Measurements from ENCODE around the gene DDX6. TPM values are rescaled to one million over a fixed set of nuclear protein-coding genes. Genes with fewer than 3 reads are reported as not detected.
"Not testable (repeated sequence)": the region's sequence is repeated elsewhere in the genome, so short reads cannot be mapped to it uniquely, and the experiment has no call there.

DDX6 gene
- total and polyA plus RNA-seq, 4 donors: 20.3 to 128 (median 66.3) TPM

DNA sequence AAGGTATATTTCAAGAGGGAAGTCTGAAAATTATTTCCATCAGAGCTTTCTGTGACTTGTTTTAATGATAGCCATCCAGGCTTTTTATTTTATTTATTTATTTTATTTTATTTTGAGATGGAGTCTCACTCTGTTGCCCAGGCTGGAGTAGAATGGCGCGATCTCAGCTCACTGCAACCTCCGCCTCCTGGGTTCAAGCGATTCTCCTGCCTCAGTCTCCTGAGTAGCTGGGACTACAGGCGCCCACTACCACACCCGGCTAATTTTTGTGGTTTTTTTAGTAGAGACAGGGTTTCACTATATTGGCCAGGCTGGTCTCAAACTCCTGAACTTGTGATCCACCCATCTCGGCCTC, 29.0 kb upstream of the DDX6 start:
- not testable (repeated sequence) for ATAC-seq (ENCODE audit: low FRiP score); H3K4me3 ChIP-seq (ENCODE audit: low read length in 2 of 2); H3K9me3 ChIP-seq (ENCODE audit: control insufficient read depth, low read length); H3K4me1 ChIP-seq (ENCODE audit: control insufficient read depth in 1 of 2, insufficient read depth in 2 of 2, low read length in 2 of 2); H3K36me3 ChIP-seq (ENCODE audit: control insufficient read depth in 1 of 2, insufficient read depth in 2 of 2, low read length in 1 of 2); H3K27ac ChIP-seq (ENCODE audit: low read depth in 1 of 2, low read length in 2 of 2); DNase-seq; H3K27me3 ChIP-seq (ENCODE audit: control insufficient read depth in 1 of 2, insufficient read depth in 2 of 2, low read length in 1 of 2)
- intact Hi-C loops (cut with DNase I): loop anchor here in 1 of 2 donors (1.0 kb wide), 1 partner anchor 66 kb away; no protein-coding TSS in a partner anchor
- 73 to 76% methylated on average over 7 of the region's 7 CpGs for WGBS, 2 donors

DNA sequence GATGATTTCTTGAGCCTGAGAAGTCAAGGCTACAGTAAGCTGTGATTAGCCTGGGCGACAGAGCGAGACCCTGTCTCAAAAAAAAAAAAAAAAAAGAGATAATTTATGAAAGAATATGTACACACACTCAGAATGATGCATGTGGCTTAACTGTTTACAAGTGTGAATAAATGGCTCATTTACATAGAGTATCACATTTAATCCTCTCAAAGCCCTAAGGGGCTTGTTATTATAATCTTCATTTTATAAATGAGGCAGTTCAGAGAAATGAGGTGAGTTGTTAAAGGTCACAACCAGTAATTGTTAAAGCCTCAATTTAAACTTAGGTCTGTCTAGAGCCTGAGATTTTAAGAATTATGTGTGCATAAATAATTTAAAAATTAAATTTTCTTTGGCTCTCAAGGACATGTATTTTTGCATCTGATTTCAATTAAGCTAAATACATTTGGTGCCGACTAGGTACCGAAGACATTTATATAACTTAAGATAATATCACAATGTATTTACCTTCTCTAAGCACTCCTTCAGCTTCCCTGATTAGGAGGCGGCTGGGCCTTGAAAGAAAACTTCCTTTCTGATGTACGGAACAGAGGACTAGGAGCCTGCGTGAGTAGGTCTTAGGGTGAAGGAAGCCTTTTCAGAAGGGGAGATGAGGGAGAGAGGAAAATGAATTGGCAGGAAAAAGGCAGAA, 28.5 kb upstream of the DDX6 start:
- DNase-seq (no peak), ATAC-seq (ENCODE audit: low FRiP score) (no peak)
- H3K4me1 ChIP-seq (ENCODE audit: control insufficient read depth in 1 of 2, insufficient read depth in 2 of 2, low read length in 2 of 2): no peaks in the 10 kb centered on the region
- no peaks in the 10 kb centered on the region for H3K9me3 ChIP-seq (ENCODE audit: control insufficient read depth, low read length)
- no peaks in the 10 kb centered on the region for H3K36me3 ChIP-seq (ENCODE audit: control insufficient read depth in 1 of 2, insufficient read depth in 2 of 2, low read length in 1 of 2)
- intact Hi-C loops (cut with DNase I): loop anchor here in 1 of 2 donors (1.0 kb wide), 1 partner anchor 67 kb away; no protein-coding TSS in a partner anchor
- WGBS, 2 donors: 59 to 64% methylated on average over 7 of the region's 7 CpGs
- H3K27me3 ChIP-seq (ENCODE audit: control insufficient read depth in 1 of 2, insufficient read depth in 2 of 2, low read length in 1 of 2): no peaks in the 10 kb centered on the region
- H3K4me3 ChIP-seq (ENCODE audit: low read length in 2 of 2): no peak overlapping the region
- no peak overlapping the region for H3K27ac ChIP-seq (ENCODE audit: low read depth in 1 of 2, low read length in 2 of 2)

DNA sequence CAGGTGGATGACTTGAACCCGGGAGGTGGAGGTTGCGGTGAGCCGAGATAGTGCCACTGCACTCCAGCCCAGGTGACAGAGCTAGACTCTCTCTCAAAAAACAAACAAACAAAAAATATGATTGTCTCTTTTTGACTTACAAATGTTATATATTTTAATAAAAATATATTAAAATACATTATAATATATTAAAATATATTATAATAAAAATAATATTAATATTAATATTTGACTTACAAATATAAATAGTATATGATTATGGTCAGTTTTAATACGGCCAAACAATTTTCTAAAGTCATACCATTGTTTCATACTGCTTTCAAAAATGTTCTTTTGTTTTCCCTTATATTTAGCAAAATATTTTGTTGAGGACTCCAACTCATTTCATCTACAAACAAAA, 27.2 kb upstream of the DDX6 start:
- no peak for ATAC-seq (ENCODE audit: low FRiP score)
- 89 to 91% methylated on average over 4 of the region's 4 CpGs for WGBS, 2 donors
- Histone ChIP-seq H3K4me3 (ENCODE audit: low read length in 2 of 2) (no peak overlapping the region), H3K36me3 (ENCODE audit: control insufficient read depth in 1 of 2, insufficient read depth in 2 of 2, low read length in 1 of 2) (no peaks in the 10 kb centered on the region), H3K9me3 (ENCODE audit: control insufficient read depth, low read length) (no peaks in the 10 kb centered on the region), H3K4me1 (ENCODE audit: control insufficient read depth in 1 of 2, insufficient read depth in 2 of 2, low read length in 2 of 2) (no peaks in the 10 kb centered on the region), H3K27ac (ENCODE audit: low read depth in 1 of 2, low read length in 2 of 2) (no peak overlapping the region), H3K27me3 (ENCODE audit: control insufficient read depth in 1 of 2, insufficient read depth in 2 of 2, low read length in 1 of 2) (no peaks in the 10 kb centered on the region)
- DNase-seq: no peak
- intact Hi-C loops (cut with DNase I): no loop called here

DNA sequence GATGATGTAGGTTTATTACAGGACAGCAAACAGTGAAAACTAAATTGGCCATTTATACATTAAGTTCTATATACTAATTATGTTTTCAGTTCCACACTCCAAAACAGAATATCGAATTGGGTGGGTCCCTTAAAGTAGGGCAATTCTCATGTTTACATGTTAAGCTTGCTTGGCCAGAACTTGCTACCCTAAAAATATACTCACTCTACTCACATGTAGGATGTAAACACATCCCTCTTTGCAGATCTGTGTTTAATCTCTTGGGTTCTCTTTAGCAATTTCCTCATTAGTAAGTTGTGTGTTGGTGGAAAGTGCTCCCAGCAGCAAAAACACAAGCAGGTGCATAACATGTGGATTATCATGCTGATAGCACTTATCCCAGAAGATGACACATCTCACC, 22.6 kb upstream of the DDX6 start:
- no peaks in the 10 kb centered on the region for H3K4me1 ChIP-seq (ENCODE audit: control insufficient read depth in 1 of 2, insufficient read depth in 2 of 2, low read length in 2 of 2)
- H3K27ac ChIP-seq (ENCODE audit: low read depth in 1 of 2, low read length in 2 of 2): no peak overlapping the region
- no peaks in the 10 kb centered on the region for H3K27me3 ChIP-seq (ENCODE audit: control insufficient read depth in 1 of 2, insufficient read depth in 2 of 2, low read length in 1 of 2)
- 68 to 73% methylated on average over 1 of the region's 1 CpG for WGBS, 2 donors
- intact Hi-C loops (cut with DNase I): no loop called here
- no peaks in the 10 kb centered on the region for H3K36me3 ChIP-seq (ENCODE audit: control insufficient read depth in 1 of 2, insufficient read depth in 2 of 2, low read length in 1 of 2)
- H3K9me3 ChIP-seq (ENCODE audit: control insufficient read depth, low read length): no peaks in the 10 kb centered on the region
- H3K4me3 ChIP-seq (ENCODE audit: low read length in 2 of 2): no peak overlapping the region
- ATAC-seq (ENCODE audit: low FRiP score) (no peak), DNase-seq (no peak)

DNA sequence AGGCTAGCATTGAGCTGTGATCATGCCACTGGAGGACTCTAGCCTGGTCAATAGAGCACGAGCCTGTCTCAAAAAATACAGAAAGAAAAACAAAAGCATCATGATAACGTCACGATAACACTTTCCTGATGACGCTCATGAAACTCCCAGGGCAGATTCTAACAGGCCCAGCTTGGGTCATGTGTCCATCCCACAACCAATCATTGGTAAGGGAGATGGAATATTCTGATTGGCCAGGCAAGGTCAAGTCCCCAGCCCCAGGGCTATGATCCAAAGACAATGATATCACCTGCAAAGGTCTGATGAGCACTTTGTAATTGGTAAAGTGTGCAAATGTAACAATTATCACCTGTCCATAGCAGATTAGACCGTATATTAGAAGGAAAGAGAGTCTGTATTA, 21.5 kb upstream of the DDX6 start:
- Histone ChIP-seq H3K4me1 (ENCODE audit: control insufficient read depth in 1 of 2, insufficient read depth in 2 of 2, low read length in 2 of 2) (no peaks in the 10 kb centered on the region), H3K27me3 (ENCODE audit: control insufficient read depth in 1 of 2, insufficient read depth in 2 of 2, low read length in 1 of 2) (no peaks in the 10 kb centered on the region), H3K36me3 (ENCODE audit: control insufficient read depth in 1 of 2, insufficient read depth in 2 of 2, low read length in 1 of 2) (no peaks in the 10 kb centered on the region), H3K9me3 (ENCODE audit: control insufficient read depth, low read length) (no peaks in the 10 kb centered on the region), H3K4me3 (ENCODE audit: low read length in 2 of 2) (no peak overlapping the region), H3K27ac (ENCODE audit: low read depth in 1 of 2, low read length in 2 of 2) (no peak overlapping the region)
- 48 to 61% methylated on average over 3 to 4 of the region's 5 CpGs for WGBS, 2 donors
- intact Hi-C loops (cut with DNase I): no loop called here
- DNase-seq (no peak), ATAC-seq (ENCODE audit: low FRiP score) (no peak)

DNA sequence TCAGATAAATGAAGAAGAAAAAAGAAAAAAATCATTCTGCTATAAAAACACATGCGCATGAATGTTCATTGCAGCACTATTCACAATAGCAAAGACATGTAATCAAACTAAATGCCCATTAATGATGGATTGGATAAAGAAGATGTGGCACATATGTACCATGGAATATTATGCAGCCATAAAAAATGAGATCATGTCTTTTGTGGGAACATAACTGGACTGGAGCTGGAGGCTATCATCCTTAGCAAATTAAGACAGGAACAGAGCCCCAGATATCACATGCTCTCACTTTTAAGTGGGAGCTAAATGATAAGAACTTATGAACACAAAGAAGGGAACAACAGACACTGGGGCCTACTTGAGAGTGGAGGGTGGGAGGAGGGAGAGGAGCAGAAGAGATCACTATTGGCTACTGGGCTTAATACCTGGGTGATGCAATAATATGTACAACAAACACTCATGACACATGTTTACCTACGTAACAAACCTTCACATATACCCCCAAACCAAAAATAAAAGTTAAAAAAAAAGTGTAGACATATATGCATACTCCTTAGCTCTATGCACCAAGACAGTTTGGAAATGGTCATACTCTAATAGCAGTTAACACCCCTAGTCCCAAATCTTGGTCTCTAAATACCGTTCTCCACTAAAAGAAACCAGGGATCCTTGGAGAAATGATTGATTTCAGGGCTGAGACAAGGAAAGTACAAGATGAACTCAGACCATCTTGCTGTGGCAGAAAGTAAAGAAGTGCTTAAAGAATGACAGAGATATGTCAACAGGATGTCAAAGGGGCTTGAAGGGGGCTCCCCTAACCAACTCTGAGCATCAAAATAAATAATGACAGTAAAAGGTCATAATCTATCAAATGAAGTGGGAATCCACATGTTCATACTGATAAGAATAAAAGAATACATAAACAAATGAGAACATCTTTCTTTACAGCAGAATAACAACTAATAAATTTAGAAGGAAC, 17.1 kb upstream of the DDX6 start:
- no peak overlapping the region for H3K27ac ChIP-seq (ENCODE audit: low read depth in 1 of 2, low read length in 2 of 2)
- no peaks in the 10 kb centered on the region for H3K4me1 ChIP-seq (ENCODE audit: control insufficient read depth in 1 of 2, insufficient read depth in 2 of 2, low read length in 2 of 2)
- intact Hi-C loops (cut with DNase I): no loop called here
- 75 to 81% methylated on average over 3 of the region's 3 CpGs for WGBS, 2 donors
- H3K4me3 ChIP-seq (ENCODE audit: low read length in 2 of 2): no peak overlapping the region
- no peaks in the 10 kb centered on the region for H3K36me3 ChIP-seq (ENCODE audit: control insufficient read depth in 1 of 2, insufficient read depth in 2 of 2, low read length in 1 of 2)
- ATAC-seq (ENCODE audit: low FRiP score): no peak
- DNase-seq: no peak
- no peaks in the 10 kb centered on the region for H3K9me3 ChIP-seq (ENCODE audit: control insufficient read depth, low read length)
- H3K27me3 ChIP-seq (ENCODE audit: control insufficient read depth in 1 of 2, insufficient read depth in 2 of 2, low read length in 1 of 2): no peaks in the 10 kb centered on the region

DNA sequence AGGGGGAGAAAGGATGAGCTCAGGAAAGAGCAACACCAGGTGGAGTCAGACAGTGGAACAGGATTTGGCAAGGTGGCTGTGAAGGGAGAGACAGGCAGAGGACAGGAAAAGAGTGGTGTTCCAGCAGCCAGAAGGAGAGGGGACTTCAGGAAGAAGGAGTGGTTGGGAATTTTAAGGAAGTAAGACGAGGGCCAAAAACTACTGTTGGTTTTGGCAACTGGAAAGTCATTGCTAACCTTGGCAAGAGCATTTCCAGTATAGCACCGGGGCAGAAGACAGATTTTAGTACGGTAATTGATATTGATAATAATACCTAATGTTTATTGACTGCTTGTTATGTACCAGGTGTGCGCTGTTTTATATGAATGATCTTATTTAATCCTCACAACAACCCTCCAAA, 15.4 kb upstream of the DDX6 start:
- no peak overlapping the region for H3K4me3 ChIP-seq (ENCODE audit: low read length in 2 of 2)
- H3K36me3 ChIP-seq (ENCODE audit: control insufficient read depth in 1 of 2, insufficient read depth in 2 of 2, low read length in 1 of 2): no peaks in the 10 kb centered on the region
- WGBS, 2 donors: 26 to 27% methylated on average over 4 of the region's 4 CpGs
- H3K27me3 ChIP-seq (ENCODE audit: control insufficient read depth in 1 of 2, insufficient read depth in 2 of 2, low read length in 1 of 2): no peaks in the 10 kb centered on the region
- no peak overlapping the region for H3K27ac ChIP-seq (ENCODE audit: low read depth in 1 of 2, low read length in 2 of 2)
- H3K4me1 ChIP-seq (ENCODE audit: control insufficient read depth in 1 of 2, insufficient read depth in 2 of 2, low read length in 2 of 2): no peaks in the 10 kb centered on the region
- DNase-seq (no peak), ATAC-seq (ENCODE audit: low FRiP score) (no peak)
- intact Hi-C loops (cut with DNase I): no loop called here
- H3K9me3 ChIP-seq (ENCODE audit: control insufficient read depth, low read length): no peaks in the 10 kb centered on the region

DNA sequence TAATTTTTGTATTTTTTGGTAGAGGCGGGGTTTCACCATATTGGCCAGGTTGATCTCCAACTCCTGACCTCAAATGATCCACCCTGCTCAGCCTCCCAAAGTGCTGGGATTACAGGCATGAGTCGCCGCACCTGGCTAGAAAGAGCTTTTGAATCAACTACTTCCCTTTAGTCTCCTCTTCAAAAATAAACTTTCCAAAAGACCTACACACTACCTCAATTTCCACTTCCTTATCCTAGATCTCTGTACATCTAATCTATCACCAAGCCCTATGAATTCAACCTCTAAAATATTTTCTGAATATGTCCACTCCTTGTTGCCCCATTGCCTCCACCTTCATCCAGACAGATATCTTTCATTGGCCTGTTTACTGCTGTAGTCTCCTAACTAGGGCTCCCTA, 13.1 kb upstream of the DDX6 start:
- Histone ChIP-seq H3K9me3 (ENCODE audit: control insufficient read depth, low read length) (no peaks in the 10 kb centered on the region), H3K27me3 (ENCODE audit: control insufficient read depth in 1 of 2, insufficient read depth in 2 of 2, low read length in 1 of 2) (no peaks in the 10 kb centered on the region), H3K4me1 (ENCODE audit: control insufficient read depth in 1 of 2, insufficient read depth in 2 of 2, low read length in 2 of 2) (no peaks in the 10 kb centered on the region), H3K4me3 (ENCODE audit: low read length in 2 of 2) (no peak overlapping the region), H3K27ac (ENCODE audit: low read depth in 1 of 2, low read length in 2 of 2) (no peak overlapping the region), H3K36me3 (ENCODE audit: control insufficient read depth in 1 of 2, insufficient read depth in 2 of 2, low read length in 1 of 2) (no peaks in the 10 kb centered on the region)
- no peak for ATAC-seq (ENCODE audit: low FRiP score)
- intact Hi-C loops (cut with DNase I): no loop called here
- WGBS, 2 donors: 97% methylated on average over 3 of the region's 3 CpGs
- DNase-seq: no peak

DNA sequence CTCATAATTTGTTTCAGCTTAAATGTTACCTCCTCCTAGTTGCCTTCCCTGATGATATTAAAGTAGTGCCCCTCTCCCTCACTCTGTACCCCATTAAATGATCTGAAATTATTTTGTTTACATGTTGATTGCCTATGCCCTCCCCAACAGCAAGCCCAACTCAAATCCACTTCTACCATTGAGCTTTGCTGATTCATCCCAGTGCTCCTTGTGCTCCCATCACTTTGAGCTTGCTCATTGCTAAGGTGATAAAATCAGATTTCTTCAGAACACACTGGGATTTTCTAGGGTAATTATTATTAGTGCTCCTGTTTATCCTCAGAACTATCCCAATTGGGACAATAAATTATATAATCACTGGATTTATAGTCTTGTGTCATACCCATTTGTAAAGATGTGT, 8.4 kb upstream of the DDX6 start:
- Histone ChIP-seq H3K27ac (ENCODE audit: low read depth in 1 of 2, low read length in 2 of 2) (no peak overlapping the region), H3K4me1 (ENCODE audit: control insufficient read depth in 1 of 2, insufficient read depth in 2 of 2, low read length in 2 of 2) (no peaks in the 10 kb centered on the region), H3K4me3 (ENCODE audit: low read length in 2 of 2) (no peak overlapping the region), H3K9me3 (ENCODE audit: control insufficient read depth, low read length) (no peaks in the 10 kb centered on the region), H3K36me3 (ENCODE audit: control insufficient read depth in 1 of 2, insufficient read depth in 2 of 2, low read length in 1 of 2) (no peaks in the 10 kb centered on the region), H3K27me3 (ENCODE audit: control insufficient read depth in 1 of 2, insufficient read depth in 2 of 2, low read length in 1 of 2) (no peaks in the 10 kb centered on the region)
- no peak for DNase-seq
- no peak for ATAC-seq (ENCODE audit: low FRiP score)
- intact Hi-C loops (cut with DNase I): no loop called here
